CD4-positive, alpha-beta memory T cell (primary cell): ENCODE results near the gene SLC12A2. TPM values are rescaled to one million over a fixed set of nuclear protein-coding genes. Genes with fewer than 3 reads are reported as not detected.
A peak's percentile ranks its signal among the peaks of the same experiment; 100 is the strongest.

Source experiments
- CTCF ChIA-PET: fragments of 350-600 bp; sonication (Branson Sonifier 250); formaldehyde crosslinking; loops from one replicate; lab custom pipeline; 2021; ENCODE audit warnings: inconsistent platforms; ENCODE audit not compliant: partially characterized antibody; lab: Charles Lee
- POLR2A ChIA-PET: fragments of 350-600 bp; sonication (Branson Sonifier 250); formaldehyde crosslinking; loops from one replicate; lab custom pipeline; 2021; ENCODE audit not compliant: partially characterized antibody; lab: Charles Lee
- DNase-seq, 5 donors: peaks; one replicate each; pipeline versions ENCODE4 v3.0.0 to v3.0.0-alpha.2; 2020 to 2022; ENCODE audit warnings: mixed read lengths in 1 of 5
- H3K27ac ChIP-seq: one replicate; pipeline ENCODE4 v1.7.0; 2013; ENCODE audit warnings: low read depth, low read length
- H3K27me3 ChIP-seq: 2 replicates; pipeline ENCODE4 v1.7.0; 2013; ENCODE audit warnings: mild to moderate bottlenecking, low read length, moderate library complexity; ENCODE audit not compliant: insufficient read depth
- H3K36me3 ChIP-seq: 2 replicates; pipeline ENCODE4 v1.7.0; 2013; ENCODE audit warnings: mild to moderate bottlenecking, low read length, moderate library complexity; ENCODE audit not compliant: insufficient read depth
- H3K4me1 ChIP-seq: 2 replicates; pipeline ENCODE4 v1.7.0; 2013; ENCODE audit warnings: mild to moderate bottlenecking, low read length, moderate library complexity; ENCODE audit not compliant: insufficient read depth
- H3K4me3 ChIP-seq, 2 donors: one replicate each; pipeline ENCODE4 v1.7.0; 2013; ENCODE audit warnings: low read length in 2 of 2, mild to moderate bottlenecking in 1 of 2
- H3K9me3 ChIP-seq, 2 donors: one replicate each; pipeline ENCODE4 v1.7.0; 2013; ENCODE audit warnings: low read length in 2 of 2, control low read depth in 1 of 2; ENCODE audit not compliant: control insufficient read depth in 1 of 2
- H3K27ac Mint-ChIP-seq, 7 donors: one replicate each; pipeline ENCODE4 v1.8.0; 2020 to 2021; ENCODE audit warnings: mixed read lengths in 7 of 7, mild to moderate bottlenecking in 6 of 7, inconsistent platforms in 3 of 7, moderate library complexity in 3 of 7
- H3K27me3 Mint-ChIP-seq, 2 donors: one replicate each; pipeline ENCODE4 v1.8.0; 2020 to 2021; ENCODE audit warnings: mixed read lengths in 2 of 2
- H3K36me3 Mint-ChIP-seq, 2 donors: one replicate each; pipeline ENCODE4 v1.8.0; 2020 to 2021; ENCODE audit warnings: mixed read lengths in 2 of 2, inconsistent platforms in 1 of 2, mild to moderate bottlenecking in 1 of 2
- H3K4me1 Mint-ChIP-seq, 4 donors: one replicate each; pipeline ENCODE4 v1.8.0; 2020 to 2021; ENCODE audit warnings: mixed read lengths in 4 of 4, mild to moderate bottlenecking in 1 of 4
- H3K4me3 Mint-ChIP-seq, 8 donors: one replicate each; pipeline ENCODE4 v1.8.0; 2020 to 2021; ENCODE audit warnings: mixed read lengths in 8 of 8, mild to moderate bottlenecking in 7 of 8, moderate library complexity in 6 of 8, inconsistent platforms in 3 of 8
- H3K9me3 Mint-ChIP-seq, 8 donors: one replicate each; pipeline ENCODE4 v1.8.0; 2020 to 2021; ENCODE audit warnings: mixed read lengths in 8 of 8, mild to moderate bottlenecking in 5 of 8, inconsistent platforms in 3 of 8, moderate library complexity in 1 of 8
- intact Hi-C: fragments of 100-400 bp; cut with micrococcal nuclease; formaldehyde crosslinking; loops from one replicate; pipeline ENCODE4 v1.15.1; 2023
- polyA plus RNA-seq, 2 donors: library from polyadenylated mRNA; unstranded; fragments of 300-500 nt; fragmentation: Illumina TruSeq; gene quantifications; one replicate each; pipeline ENCODE4 v1.2.3, GENCODE V29; 2021
- total RNA-seq, 2 experiments: library from RNA; stranded (reverse); gene quantifications; one replicate each; pipeline ENCODE4 v1.2.3, GENCODE V29; 2021

SLC12A2 gene
- total and polyA plus RNA-seq, 4 experiments from 2014 or later: 2.7 to 13.6 (median 10.1) TPM

- ChIA-PET CTCF (interaction anchor here (1.5 kb wide), 1 partner anchor 9 kb away, joined by 3 read pairs; no protein-coding TSS in a partner anchor), POLR2A (no interaction called here)
- H3K4me1 ChIP-seq: no peaks in the 10 kb centered on the region
- peaks cover 3% of the 10 kb centered on the region for H3K36me3 ChIP-seq
- H3K27ac ChIP-seq: no peak overlapping the region
- no peak overlapping the region for H3K27ac Mint-ChIP-seq
- peaks cover 0 to 5% (median 1%) of the 10 kb centered on the region in 8 donors for H3K9me3 Mint-ChIP-seq
- no peak overlapping the region for H3K4me3 ChIP-seq
- intact Hi-C loops: no loop called here
- peaks cover 0 to 5% (median 4%) of the 10 kb centered on the region in 4 donors for H3K4me1 Mint-ChIP-seq
- H3K27me3 Mint-ChIP-seq: no peaks in the 10 kb centered on the region
- no peak overlapping the region for H3K4me3 Mint-ChIP-seq
- DNase-seq: no peak
- H3K27me3 ChIP-seq: no peaks in the 10 kb centered on the region
- H3K36me3 Mint-ChIP-seq: peaks cover 44 to 63% of the 10 kb centered on the region in 2 donors
- H3K9me3 ChIP-seq: no peaks in the 10 kb centered on the region
Measured at GRCh38 chr5:128053291-128053954, 30.1 kb upstream of the SLC12A2 start.

GRCh38 chr5:128060644-128061385 lies 22.8 kb upstream of the SLC12A2 start:
- no peak overlapping the region for H3K4me3 Mint-ChIP-seq
- Histone ChIP-seq H3K9me3 (no peaks in the 10 kb centered on the region), H3K36me3 (peaks cover 5% of the 10 kb centered on the region), H3K27me3 (no peaks in the 10 kb centered on the region), H3K27ac (no peak overlapping the region), H3K4me1 (no peaks in the 10 kb centered on the region), H3K4me3 (no peak overlapping the region)
- peaks cover 24 to 32% of the 10 kb centered on the region in 2 donors for H3K36me3 Mint-ChIP-seq
- peaks cover 0 to 3% (median under 1%) of the 10 kb centered on the region in 4 donors for H3K4me1 Mint-ChIP-seq
- H3K27me3 Mint-ChIP-seq: no peaks in the 10 kb centered on the region
- H3K9me3 Mint-ChIP-seq: no peaks in the 10 kb centered on the region
- peak overlapping the region in 1 of 7 donors; percentile 1 for H3K27ac Mint-ChIP-seq
- ChIA-PET POLR2A (no interaction called here), CTCF (no interaction called here)
- DNase-seq: no peak
- intact Hi-C loops: no loop called here

GRCh38 chr5:128062172-128062746 lies 21.3 kb upstream of the SLC12A2 start:
- Mint-ChIP-seq H3K9me3 (no peaks in the 10 kb centered on the region), H3K4me3 (no peak overlapping the region), H3K36me3 (peaks cover 17 to 23% of the 10 kb centered on the region in 2 donors), H3K27me3 (no peaks in the 10 kb centered on the region), H3K4me1 (peaks cover 0 to 6% (median 4%) of the 10 kb centered on the region in 4 donors), H3K27ac (no peak overlapping the region)
- intact Hi-C loops: no loop called here
- ChIA-PET POLR2A (no interaction called here), CTCF (no interaction called here)
- H3K9me3 ChIP-seq: no peaks in the 10 kb centered on the region
- H3K4me3 ChIP-seq: no peak overlapping the region
- H3K27ac ChIP-seq: no peak overlapping the region
- peaks cover 5% of the 10 kb centered on the region for H3K36me3 ChIP-seq
- no peaks in the 10 kb centered on the region for H3K27me3 ChIP-seq
- no peaks in the 10 kb centered on the region for H3K4me1 ChIP-seq
- DNase-seq: no peak

GRCh38 chr5:128074171-128074570 lies 9.4 kb upstream of the SLC12A2 start:
- H3K27me3 ChIP-seq: no peaks in the 10 kb centered on the region
- no peak overlapping the region for H3K27ac ChIP-seq
- H3K9me3 ChIP-seq: no peaks in the 10 kb centered on the region
- intact Hi-C loops: no loop called here
- H3K4me1 ChIP-seq: peaks cover 11% of the 10 kb centered on the region
- POLR2A ChIA-PET: interaction anchor here (1.0 kb wide), 1 partner anchor 8 kb away, joined by 3 read pairs; no protein-coding TSS in a partner anchor
- H3K4me1 Mint-ChIP-seq: peaks cover 14 to 21% (median 16%) of the 10 kb centered on the region in 4 donors
- H3K27ac Mint-ChIP-seq: peak overlapping the region in 1 of 7 donors; percentile 22
- DNase-seq: no peak
- peaks cover 6 to 8% of the 10 kb centered on the region in 2 donors for H3K36me3 Mint-ChIP-seq
- no peaks in the 10 kb centered on the region for H3K36me3 ChIP-seq
- no peaks in the 10 kb centered on the region for H3K9me3 Mint-ChIP-seq
- no peak overlapping the region for H3K4me3 Mint-ChIP-seq
- H3K4me3 ChIP-seq: no peak overlapping the region
- CTCF ChIA-PET: no interaction called here
- H3K27me3 Mint-ChIP-seq: no peaks in the 10 kb centered on the region

- H3K9me3 ChIP-seq: no peaks in the 10 kb centered on the region
- CTCF ChIA-PET: no interaction called here
- no peak overlapping the region for H3K27ac Mint-ChIP-seq
- POLR2A ChIA-PET: interaction anchor here (1.0 kb wide), 1 partner anchor 8 kb away, joined by 3 read pairs; no protein-coding TSS in a partner anchor
- intact Hi-C loops: no loop called here
- peaks cover 19% of the 10 kb centered on the region for H3K4me1 ChIP-seq
- H3K36me3 ChIP-seq: no peaks in the 10 kb centered on the region
- H3K27ac ChIP-seq: no peak overlapping the region
- no peak overlapping the region for H3K4me3 ChIP-seq
- no peaks in the 10 kb centered on the region for H3K27me3 ChIP-seq
- no peak overlapping the region for H3K4me3 Mint-ChIP-seq
- DNase-seq: no peak
- H3K4me1 Mint-ChIP-seq: peaks cover 17 to 26% (median 20%) of the 10 kb centered on the region in 4 donors
- H3K9me3 Mint-ChIP-seq: no peaks in the 10 kb centered on the region
- H3K36me3 Mint-ChIP-seq: peaks cover 6 to 7% of the 10 kb centered on the region in 2 donors
- no peaks in the 10 kb centered on the region for H3K27me3 Mint-ChIP-seq
Measured at GRCh38 chr5:128074953-128075352, 8.6 kb upstream of the SLC12A2 start.

DNA sequence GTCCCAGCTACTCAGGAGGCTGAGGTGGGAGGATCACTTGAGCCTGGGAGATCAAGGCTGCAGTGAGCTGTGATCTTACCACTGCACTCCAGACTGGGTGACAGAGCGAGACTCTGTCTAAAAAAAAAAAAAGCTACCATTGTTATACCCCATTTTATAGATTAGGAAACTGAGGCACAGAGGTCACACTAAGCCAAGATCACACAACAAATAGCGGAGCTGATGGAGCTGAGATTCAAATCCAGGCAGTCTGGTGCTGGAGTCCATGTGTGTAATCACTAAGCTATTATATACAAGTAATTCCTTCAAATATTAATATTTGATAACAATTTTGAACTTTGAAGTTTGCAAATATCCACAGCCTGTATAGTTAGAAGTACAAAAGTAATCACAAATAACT lies 6.0 kb upstream of the SLC12A2 start:
- H3K4me3 ChIP-seq: no peak overlapping the region
- Mint-ChIP-seq H3K27me3 (no peaks in the 10 kb centered on the region), H3K27ac (peak overlapping the region in 1 of 7 donors; percentile 60), H3K4me3 (no peak overlapping the region), H3K9me3 (no peaks in the 10 kb centered on the region), H3K36me3 (peaks cover 4 to 7% of the 10 kb centered on the region in 2 donors), H3K4me1 (peaks cover 35 to 50% (median 43%) of the 10 kb centered on the region in 4 donors)
- ChIA-PET CTCF (interaction anchor here (0.9 to 1.7 kb wide), 5 partner anchors 10 to 201 kb away, joined by 3 to 7 read pairs (median 4); no protein-coding TSS in a partner anchor), POLR2A (no interaction called here)
- no peak overlapping the region for H3K27ac ChIP-seq
- intact Hi-C loops: no loop called here
- peaks cover 40% of the 10 kb centered on the region for H3K4me1 ChIP-seq
- H3K9me3 ChIP-seq: no peaks in the 10 kb centered on the region
- no peak for DNase-seq
- no peaks in the 10 kb centered on the region for H3K27me3 ChIP-seq
- H3K36me3 ChIP-seq: no peaks in the 10 kb centered on the region
